ENCODE data around the gene FANCM.
A peak's percentile ranks its signal among the peaks of the same experiment; 100 is the strongest.
"Not testable (repeated sequence)": the region's sequence is repeated elsewhere in the genome, so short reads cannot be mapped to it uniquely, and the experiment has no call there.

The FANCM gene

DNA sequence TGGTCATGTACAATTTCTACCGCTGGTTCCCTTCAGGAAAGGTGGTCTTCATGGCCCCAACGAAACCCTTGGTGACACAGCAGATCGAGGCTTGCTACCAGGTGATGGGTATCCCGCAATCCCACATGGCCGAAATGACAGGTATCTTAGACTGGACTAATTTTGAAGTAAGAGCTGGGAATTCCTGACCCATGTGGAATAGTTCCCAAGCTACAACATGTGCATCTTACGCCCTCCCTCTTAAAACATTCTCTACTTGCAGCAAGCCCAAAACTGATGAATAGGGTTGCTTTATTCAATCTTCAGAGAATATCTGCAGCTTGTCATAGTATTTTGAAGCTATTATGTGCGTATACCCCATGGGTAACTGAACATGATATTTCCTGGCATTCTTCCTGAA, 669 bp downstream of the FANCM start:
- peaks cover 3% of the 10 kb centered on the region; the same call in 1 of the 2 replicates for H4K20me1 ChIP-seq (ENCODE audit: control insufficient read depth, insufficient read depth, low read depth, low read length)
- no peak for TF ChIP-seq EZH2phosphoT487 (IDR thresholded peaks at IDR 0.05; ENCODE audit: borderline replicate concordance, low read length)
- TF ChIP-seq, protein P1, sequence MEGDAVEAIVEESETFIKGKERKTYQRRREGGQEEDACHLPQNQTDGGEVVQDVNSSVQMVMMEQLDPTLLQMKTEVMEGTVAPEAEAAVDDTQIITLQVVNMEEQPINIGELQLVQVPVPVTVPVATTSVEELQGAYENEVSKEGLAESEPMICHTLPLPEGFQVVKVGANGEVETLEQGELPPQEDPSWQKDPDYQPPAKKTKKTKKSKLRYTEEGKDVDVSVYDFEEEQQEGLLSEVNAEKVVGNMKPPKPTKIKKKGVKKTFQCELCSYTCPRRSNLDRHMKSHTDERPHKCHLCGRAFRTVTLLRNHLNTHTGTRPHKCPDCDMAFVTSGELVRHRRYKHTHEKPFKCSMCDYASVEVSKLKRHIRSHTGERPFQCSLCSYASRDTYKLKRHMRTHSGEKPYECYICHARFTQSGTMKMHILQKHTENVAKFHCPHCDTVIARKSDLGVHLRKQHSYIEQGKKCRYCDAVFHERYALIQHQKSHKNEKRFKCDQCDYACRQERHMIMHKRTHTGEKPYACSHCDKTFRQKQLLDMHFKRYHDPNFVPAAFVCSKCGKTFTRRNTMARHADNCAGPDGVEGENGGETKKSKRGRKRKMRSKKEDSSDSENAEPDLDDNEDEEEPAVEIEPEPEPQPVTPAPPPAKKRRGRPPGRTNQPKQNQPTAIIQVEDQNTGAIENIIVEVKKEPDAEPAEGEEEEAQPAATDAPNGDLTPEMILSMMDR (IDR thresholded peaks at IDR 0.05; ENCODE audit: low read depth, low read length, poor library complexity, severe bottlenecking) = no peak
- no peaks in the 10 kb centered on the region for H3K9me2 ChIP-seq (replicated peaks; ENCODE audit: control insufficient read depth, low read length)
- H3K79me2 ChIP-seq (ENCODE audit: control insufficient read depth, low read length) = peaks cover 82% of the 10 kb centered on the region
- peaks cover 28% of the 10 kb centered on the region for H3K36me3 ChIP-seq (ENCODE audit: control insufficient read depth, low read length)
- peak overlapping the region; percentile 74 for H3K27ac ChIP-seq (ENCODE audit: low read depth, low read length)
- H3F3A ChIP-seq (ENCODE audit: control insufficient read depth, insufficient read depth) = peaks cover 5% of the 10 kb centered on the region
- H3K27me3 ChIP-seq (ENCODE audit: control insufficient read depth, low read length) = no peaks in the 10 kb centered on the region
- peaks cover 30% of the 10 kb centered on the region for H3K4me1 ChIP-seq (ENCODE audit: control insufficient read depth, low read length)
- H3K9me3 ChIP-seq (ENCODE audit: control insufficient read depth, insufficient read depth, low read length) = no peaks in the 10 kb centered on the region
- H3K4me3 ChIP-seq (ENCODE audit: low read length) = peak overlapping the region; percentile 94
- peak overlapping the region; percentile 67 for H3K4me2 ChIP-seq (ENCODE audit: low read length)

DNA sequence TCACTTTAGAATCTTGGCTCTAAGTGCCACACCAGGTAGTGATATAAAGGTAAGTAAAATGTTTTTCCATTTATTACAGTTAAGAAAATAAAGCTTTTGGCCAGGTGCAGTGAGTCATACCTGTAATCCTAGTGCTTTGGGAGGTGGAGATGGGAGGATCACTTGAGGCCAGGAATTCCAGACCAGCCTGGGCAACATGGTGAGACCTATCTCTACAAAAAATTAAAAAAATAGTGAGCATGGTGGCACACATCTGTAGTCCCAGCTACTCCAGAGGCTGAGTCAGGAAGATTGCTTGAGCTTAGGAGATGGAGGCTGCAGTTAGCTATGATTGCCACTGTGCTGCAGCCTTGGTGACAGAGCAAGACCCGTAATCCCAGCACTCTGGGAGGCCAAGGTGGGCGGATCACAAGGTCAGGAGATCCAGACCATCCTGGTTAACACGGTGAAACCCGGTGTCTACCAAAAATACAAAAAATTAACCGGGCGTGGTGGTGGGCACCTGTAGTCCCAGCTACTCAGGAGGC, 5.0 kb downstream of the FANCM start:
- H3K4me3 ChIP-seq (ENCODE audit: low read length) = no peak overlapping the region
- H3K27ac ChIP-seq (ENCODE audit: low read depth, low read length) = no peak overlapping the region
- peaks cover 3% of the 10 kb centered on the region; the same call in 1 of the 2 replicates for H4K20me1 ChIP-seq (ENCODE audit: control insufficient read depth, insufficient read depth, low read depth, low read length)
- no peak overlapping the region for H3K4me2 ChIP-seq (ENCODE audit: low read length)
- peaks cover 22% of the 10 kb centered on the region for H3K4me1 ChIP-seq (ENCODE audit: control insufficient read depth, low read length)
- no peaks in the 10 kb centered on the region for H3K9me3 ChIP-seq (ENCODE audit: control insufficient read depth, insufficient read depth, low read length)
- H3K27me3 ChIP-seq (ENCODE audit: control insufficient read depth, low read length) = no peaks in the 10 kb centered on the region
- H3K9me2 ChIP-seq (replicated peaks; ENCODE audit: control insufficient read depth, low read length) = no peaks in the 10 kb centered on the region
- peaks cover 88% of the 10 kb centered on the region for H3K79me2 ChIP-seq (ENCODE audit: control insufficient read depth, low read length)
- TF ChIP-seq EZH2phosphoT487 (IDR thresholded peaks at IDR 0.05; ENCODE audit: borderline replicate concordance, low read length) = no peak
- TF ChIP-seq, protein P1 (IDR thresholded peaks at IDR 0.05; ENCODE audit: low read depth, low read length, poor library complexity, severe bottlenecking) = no peak
- H3F3A ChIP-seq (ENCODE audit: control insufficient read depth, insufficient read depth) = no peaks in the 10 kb centered on the region
- H3K36me3 ChIP-seq (ENCODE audit: control insufficient read depth, low read length) = peaks cover 33% of the 10 kb centered on the region

DNA sequence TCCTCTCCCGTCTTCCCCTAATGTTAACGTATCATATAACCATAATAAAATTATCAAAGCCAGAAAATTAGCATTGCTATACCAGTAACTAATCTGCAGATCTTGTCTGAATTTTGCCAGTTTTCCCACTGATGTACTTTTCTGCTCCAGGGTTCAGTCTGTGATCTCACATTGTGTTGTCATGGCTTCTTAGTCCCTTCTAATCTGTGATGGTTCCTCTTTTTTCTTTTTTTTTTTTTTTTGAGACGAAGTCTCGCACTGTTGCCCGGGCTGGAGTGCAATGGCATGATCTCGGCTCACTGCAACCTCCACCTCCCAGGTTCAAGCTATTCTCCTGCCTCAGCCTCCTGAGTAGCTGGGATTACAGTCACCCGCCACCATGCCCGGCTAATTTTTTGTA, 6.4 kb downstream of the FANCM start:
- H3K4me3 ChIP-seq (ENCODE audit: low read length); H4K20me1 ChIP-seq (ENCODE audit: control insufficient read depth, insufficient read depth, low read depth, low read length); H3K27ac ChIP-seq (ENCODE audit: low read depth, low read length); H3F3A ChIP-seq (ENCODE audit: control insufficient read depth, insufficient read depth); H3K9me2 ChIP-seq (replicated peaks; ENCODE audit: control insufficient read depth, low read length); H3K9me3 ChIP-seq (ENCODE audit: control insufficient read depth, insufficient read depth, low read length); H3K27me3 ChIP-seq (ENCODE audit: control insufficient read depth, low read length); H3K4me2 ChIP-seq (ENCODE audit: low read length): not testable (repeated sequence)
- Histone ChIP-seq H3K4me1 (ENCODE audit: control insufficient read depth, low read length) (peaks cover 22% of the 10 kb centered on the region), H3K79me2 (ENCODE audit: control insufficient read depth, low read length) (peaks cover 79% of the 10 kb centered on the region), H3K36me3 (ENCODE audit: control insufficient read depth, low read length) (peaks cover 28% of the 10 kb centered on the region)

DNA sequence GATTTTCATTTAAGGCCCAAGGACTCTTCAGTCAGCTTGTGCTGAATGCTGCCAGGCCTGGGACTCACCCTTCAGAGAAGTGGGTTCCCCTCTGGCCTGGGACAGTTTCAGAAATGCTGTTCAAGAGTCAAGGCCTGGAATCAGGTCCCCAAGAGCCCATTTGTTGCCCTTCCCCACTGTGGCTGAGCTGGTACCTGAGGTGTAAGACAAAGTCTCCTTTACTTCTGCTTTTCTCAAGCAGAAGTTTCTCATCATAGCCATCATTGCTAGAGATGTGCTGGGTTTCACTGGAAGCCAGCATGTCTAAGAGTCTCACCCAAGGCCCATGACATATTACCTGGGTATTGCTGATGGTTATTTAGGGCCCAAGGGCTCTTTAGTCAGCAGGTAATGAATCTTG, 8.9 kb downstream of the FANCM start:
- no peaks in the 10 kb centered on the region for H4K20me1 ChIP-seq (ENCODE audit: control insufficient read depth, insufficient read depth, low read depth, low read length)
- H3K27ac ChIP-seq (ENCODE audit: low read depth, low read length) = no peak overlapping the region
- no peak overlapping the region for H3K4me3 ChIP-seq (ENCODE audit: low read length)
- H3K36me3 ChIP-seq (ENCODE audit: control insufficient read depth, low read length) = peaks cover 27% of the 10 kb centered on the region
- peaks cover 61% of the 10 kb centered on the region for H3K79me2 ChIP-seq (ENCODE audit: control insufficient read depth, low read length)
- 0 out of 2 replicates have a peak, but pooled peaks cover 2% of the 10 kb centered on the region for H3K4me1 ChIP-seq (ENCODE audit: control insufficient read depth, low read length)
- no peak for TF ChIP-seq EZH2phosphoT487 (IDR thresholded peaks at IDR 0.05; ENCODE audit: borderline replicate concordance, low read length)
- TF ChIP-seq, protein P1 (IDR thresholded peaks at IDR 0.05; ENCODE audit: low read depth, low read length, poor library complexity, severe bottlenecking) = no peak
- no peaks in the 10 kb centered on the region for H3K9me3 ChIP-seq (ENCODE audit: control insufficient read depth, insufficient read depth, low read length)
- no peak overlapping the region for H3K4me2 ChIP-seq (ENCODE audit: low read length)
- H3K9me2 ChIP-seq (replicated peaks; ENCODE audit: control insufficient read depth, low read length) = no peaks in the 10 kb centered on the region
- H3K27me3 ChIP-seq (ENCODE audit: control insufficient read depth, low read length) = no peaks in the 10 kb centered on the region
- H3F3A ChIP-seq (ENCODE audit: control insufficient read depth, insufficient read depth) = no peaks in the 10 kb centered on the region

All from DOHH2 (cell line).